Adipocyte (in vitro differentiated cells): ENCODE measurements around the gene CHST3.
"Not testable (repeated sequence)": the region's sequence is repeated elsewhere in the genome, so short reads cannot be mapped to it uniquely, and the experiment has no call there.

ENCODE experiments used
- DNase-seq: peaks from one replicate; pipeline ENCODE4 v3.0.0-alpha.2; 2015; ENCODE audit warnings: low read depth
- H3K27me3 ChIP-seq: replicated peaks from 2 replicates; pipeline ENCODE4 v1.7.0; 2013; ENCODE audit warnings: mild to moderate bottlenecking, low read length, moderate library complexity; ENCODE audit not compliant: control insufficient read depth, insufficient read depth
- H3K36me3 ChIP-seq: 2 replicates; pipeline ENCODE4 v1.7.0; 2013; ENCODE audit warnings: low read length, mild to moderate bottlenecking, moderate library complexity; ENCODE audit not compliant: control insufficient read depth, insufficient read depth, severe bottlenecking
- H3K4me1 ChIP-seq: 2 replicates; pipeline ENCODE4 v1.7.0; 2013; ENCODE audit warnings: mild to moderate bottlenecking, low read length, moderate library complexity; ENCODE audit not compliant: control insufficient read depth, insufficient read depth
- H3K4me3 ChIP-seq: 2 replicates; pipeline ENCODE4 v1.7.0; 2013; ENCODE audit warnings: mild to moderate bottlenecking, low read length, moderate library complexity
- H3K9ac ChIP-seq: 2 replicates; pipeline ENCODE4 v1.7.0; 2013; ENCODE audit warnings: mild to moderate bottlenecking, low read length, moderate library complexity
- H3K9me3 ChIP-seq: 2 replicates; pipeline ENCODE4 v1.7.0; 2013; ENCODE audit warnings: mild to moderate bottlenecking, low read length, moderate library complexity; ENCODE audit not compliant: control insufficient read depth

CHST3 gene

DNA sequence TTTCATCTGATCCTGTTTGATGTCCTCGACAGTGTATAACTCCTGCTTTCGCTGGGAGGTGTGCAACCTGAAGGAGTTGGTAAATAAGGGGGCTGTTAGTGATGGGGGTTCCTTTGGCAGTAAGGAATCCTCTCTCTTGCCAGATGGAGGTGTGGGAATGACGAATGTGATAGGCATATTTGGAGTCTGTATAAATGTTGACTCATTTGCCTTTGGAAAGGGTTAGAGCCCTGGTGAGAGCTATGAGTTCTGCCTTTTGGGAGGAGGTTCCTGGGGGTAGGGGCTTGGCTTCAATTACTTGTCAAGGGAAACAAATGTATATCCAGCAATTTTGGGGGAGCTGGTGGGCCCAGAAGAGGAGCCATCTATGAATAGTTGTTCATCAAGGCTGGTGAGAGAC, 11.4 kb upstream of the CHST3 start:
- Histone ChIP-seq H3K9ac (no peak overlapping the region), H3K4me1 (peaks cover 12% of the 10 kb centered on the region)
- no peak for DNase-seq

GRCh38 chr10:71957546-71958275, 6.5 kb upstream of the CHST3 start:
- Histone ChIP-seq H3K4me1 (peaks cover 16% of the 10 kb centered on the region), H3K4me3 (no peak overlapping the region), H3K9me3 (peaks cover 6% of the 10 kb centered on the region), H3K27me3 (no peaks in the 10 kb centered on the region), H3K9ac (no peak overlapping the region), H3K36me3 (no peaks in the 10 kb centered on the region)
- peak; percentile 15 for DNase-seq

More for the DNA sequence above, 11.4 kb upstream of the CHST3 start:
- H3K36me3 ChIP-seq = no peaks in the 10 kb centered on the region
- no peak overlapping the region for H3K4me3 ChIP-seq
- peaks cover 20% of the 10 kb centered on the region for H3K27me3 ChIP-seq
- peaks cover 6% of the 10 kb centered on the region for H3K9me3 ChIP-seq

DNA sequence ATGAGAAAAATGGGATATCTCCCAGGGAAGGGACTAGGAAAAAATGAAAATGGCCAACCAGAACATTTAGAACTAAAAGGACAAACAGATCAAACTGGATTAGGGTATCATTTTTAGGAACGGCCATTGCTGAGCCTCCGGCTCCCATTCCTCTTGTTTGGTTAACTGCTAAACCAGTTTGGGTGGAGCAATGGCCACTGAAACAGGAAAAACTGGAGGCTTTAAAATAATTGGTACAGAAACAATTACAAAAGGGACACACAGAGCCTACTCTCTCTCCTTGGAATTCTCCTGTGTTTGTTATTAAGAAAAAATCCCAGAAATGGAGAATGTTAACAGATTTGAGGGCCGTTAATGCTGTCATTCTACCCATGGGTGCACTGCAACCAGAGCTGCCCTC, 4.7 kb upstream of the CHST3 start:
- H3K4me1 ChIP-seq = peaks cover 27% of the 10 kb centered on the region
- H3K27me3 ChIP-seq = no peaks in the 10 kb centered on the region
- no peak for DNase-seq
- H3K9ac ChIP-seq = no peak overlapping the region
- no peak overlapping the region for H3K4me3 ChIP-seq
- H3K9me3 ChIP-seq = peaks cover 6% of the 10 kb centered on the region
- no peaks in the 10 kb centered on the region for H3K36me3 ChIP-seq

- no peak overlapping the region for H3K4me3 ChIP-seq
- no peak for DNase-seq
- no peak overlapping the region for H3K9ac ChIP-seq
- H3K9me3 ChIP-seq = no peaks in the 10 kb centered on the region
- no peaks in the 10 kb centered on the region for H3K36me3 ChIP-seq
- H3K27me3 ChIP-seq = no peaks in the 10 kb centered on the region
- peaks cover 30% of the 10 kb centered on the region for H3K4me1 ChIP-seq
These were observed 2.4 kb upstream of the CHST3 start for GRCh38 chr10:71961831-71962230.

GRCh38 chr10:71962901-71963300, 1.3 kb upstream of the CHST3 start:
- peak overlapping the region; percentile 99 for H3K9ac ChIP-seq
- H3K9me3 ChIP-seq = no peaks in the 10 kb centered on the region
- peak overlapping the region; percentile 97 for H3K4me3 ChIP-seq
- no peaks in the 10 kb centered on the region for H3K36me3 ChIP-seq
- no peaks in the 10 kb centered on the region for H3K27me3 ChIP-seq
- peaks cover 34% of the 10 kb centered on the region for H3K4me1 ChIP-seq
- no peak for DNase-seq

- no peak for DNase-seq
- H3K27me3 ChIP-seq = no peaks in the 10 kb centered on the region
These were observed 671 bp upstream of the CHST3 start for GRCh38 chr10:71963351-71964097.

GRCh38 chr10:71964743-71965515, 734 bp downstream of the CHST3 start:
- no peaks in the 10 kb centered on the region for H3K27me3 ChIP-seq
- H3K4me1 ChIP-seq = peaks cover 47% of the 10 kb centered on the region
- peak overlapping the region; percentile 99 for H3K9ac ChIP-seq
- DNase-seq = peak; percentile 90
- no peaks in the 10 kb centered on the region for H3K9me3 ChIP-seq
- H3K4me3 ChIP-seq = peak overlapping the region; percentile 97
- no peaks in the 10 kb centered on the region for H3K36me3 ChIP-seq

More at GRCh38 chr10:71963351-71964097, 671 bp upstream of the CHST3 start:
- H3K9me3 ChIP-seq = no peaks in the 10 kb centered on the region
- peak overlapping the region; percentile 99 for H3K9ac ChIP-seq
- peak overlapping the region; percentile 97 for H3K4me3 ChIP-seq
- no peaks in the 10 kb centered on the region for H3K36me3 ChIP-seq
- peaks cover 38% of the 10 kb centered on the region for H3K4me1 ChIP-seq

DNA sequence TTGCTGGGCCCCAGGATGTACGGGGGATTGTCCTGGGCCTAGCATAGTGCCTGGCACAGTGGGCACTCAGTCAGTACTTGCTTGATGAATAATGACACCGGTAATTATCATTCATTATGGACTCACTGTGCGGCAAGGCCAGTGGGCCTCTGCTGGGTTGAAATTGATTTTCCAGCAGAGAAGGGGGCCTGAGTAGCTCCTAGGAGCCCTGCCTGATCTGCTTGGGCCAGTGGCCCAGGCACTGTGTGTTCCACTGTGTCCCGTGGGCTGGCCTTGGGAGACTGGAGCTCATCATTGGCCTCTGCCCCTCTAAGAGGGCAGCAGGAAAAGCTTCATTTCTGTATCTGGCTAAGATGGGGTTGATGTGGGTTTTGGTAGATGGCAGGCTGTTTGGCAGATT, 1.4 kb downstream of the CHST3 start:
- Histone ChIP-seq H3K9ac (peak overlapping the region; percentile 99), H3K9me3 (no peaks in the 10 kb centered on the region), H3K4me3 (peak overlapping the region; percentile 97), H3K27me3 (no peaks in the 10 kb centered on the region), H3K36me3 (no peaks in the 10 kb centered on the region), H3K4me1 (peaks cover 53% of the 10 kb centered on the region)
- peak; percentile 34 for DNase-seq

- peaks cover 60% of the 10 kb centered on the region for H3K4me1 ChIP-seq
- H3K9me3 ChIP-seq = no peaks in the 10 kb centered on the region
- H3K36me3 ChIP-seq = no peaks in the 10 kb centered on the region
- peak overlapping the region; percentile 97 for H3K4me3 ChIP-seq
- H3K9ac ChIP-seq = peak overlapping the region; percentile 99
- no peaks in the 10 kb centered on the region for H3K27me3 ChIP-seq
- DNase-seq = peak; percentile 56
These were observed 2.1 kb downstream of the CHST3 start for GRCh38 chr10:71966046-71967004.

DNA sequence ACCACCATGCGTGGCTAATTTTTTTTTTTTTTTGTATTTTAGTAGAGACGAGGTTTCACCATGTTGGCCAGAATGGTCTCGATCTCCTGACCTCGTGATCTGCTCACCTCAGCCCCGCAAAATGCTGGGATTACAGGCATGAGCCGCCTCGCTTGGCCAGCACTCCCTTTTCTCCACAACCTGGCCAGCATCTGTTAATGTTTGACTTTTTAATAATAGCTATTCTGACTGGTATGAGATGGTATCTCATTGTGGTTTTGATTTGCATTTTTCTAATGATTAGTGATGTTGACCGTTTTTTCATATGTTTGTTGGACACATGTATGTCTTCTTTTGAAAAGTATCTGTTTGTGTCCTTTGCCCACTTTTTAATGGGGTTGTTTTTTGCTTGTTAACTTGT, 3.8 kb downstream of the CHST3 start:
- not testable (repeated sequence) for H3K9ac ChIP-seq, H3K27me3 ChIP-seq, DNase-seq, H3K36me3 ChIP-seq, H3K9me3 ChIP-seq
- Histone ChIP-seq H3K4me3 (peak overlapping the region; percentile 56), H3K4me1 (peaks cover 75% of the 10 kb centered on the region)
